ENCODE data around the gene ENGASE.

Gene ENGASE

GRCh38 chr17:79041041-79041570 lies 33.5 kb upstream of the ENGASE start:
- no peak for DNase-seq

- DNase-seq, result no peak
Observed at GRCh38 chr17:79041723-79042420, 32.8 kb upstream of the ENGASE start.

- peak; percentile 64 for DNase-seq
Observed at GRCh38 chr17:79042421-79043190, 32.0 kb upstream of the ENGASE start.

DNA sequence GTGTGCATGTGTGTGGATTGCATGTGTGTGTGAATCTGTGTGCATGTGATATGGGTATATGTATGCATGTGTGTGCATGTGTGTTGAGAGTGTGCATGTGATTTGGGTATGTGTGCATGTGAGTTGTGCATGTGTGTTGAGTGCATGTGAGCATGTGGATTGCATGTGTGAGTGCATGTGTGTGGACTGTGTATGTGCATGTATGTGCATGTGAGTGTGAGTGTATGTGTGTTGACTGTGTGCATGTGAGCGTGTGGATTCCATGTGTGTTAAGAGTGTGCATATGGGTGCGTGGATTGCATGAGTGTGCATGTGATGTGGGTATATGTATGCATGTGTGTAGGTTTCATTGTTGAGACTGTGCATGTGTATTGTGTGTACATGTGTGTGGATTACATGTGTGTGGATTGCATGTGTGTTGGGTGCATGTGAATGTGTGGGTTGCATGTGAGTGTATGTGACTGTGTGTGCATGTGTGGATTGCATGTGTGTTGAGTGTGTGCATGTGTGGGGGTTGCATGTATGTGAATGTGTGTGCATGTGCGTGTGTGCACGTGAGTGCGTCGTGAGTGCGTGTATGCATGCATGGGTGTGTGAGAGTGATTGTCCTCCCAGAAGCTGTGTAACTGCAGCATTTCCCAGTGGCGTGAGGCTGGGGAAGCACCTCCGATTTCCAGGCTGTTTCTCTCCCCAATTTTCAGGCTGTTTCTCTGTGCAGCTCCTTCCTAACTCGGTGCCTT lies 31.3 kb upstream of the ENGASE start:
- no peak for DNase-seq

- no peak for DNase-seq
Observed at GRCh38 chr17:79043931-79044320, 30.7 kb upstream of the ENGASE start.

- no peak for DNase-seq
Observed at GRCh38 chr17:79044462-79044861, 30.2 kb upstream of the ENGASE start.

GRCh38 chr17:79045001-79045729 lies 29.5 kb upstream of the ENGASE start:
- DNase-seq, result no peak

DNA sequence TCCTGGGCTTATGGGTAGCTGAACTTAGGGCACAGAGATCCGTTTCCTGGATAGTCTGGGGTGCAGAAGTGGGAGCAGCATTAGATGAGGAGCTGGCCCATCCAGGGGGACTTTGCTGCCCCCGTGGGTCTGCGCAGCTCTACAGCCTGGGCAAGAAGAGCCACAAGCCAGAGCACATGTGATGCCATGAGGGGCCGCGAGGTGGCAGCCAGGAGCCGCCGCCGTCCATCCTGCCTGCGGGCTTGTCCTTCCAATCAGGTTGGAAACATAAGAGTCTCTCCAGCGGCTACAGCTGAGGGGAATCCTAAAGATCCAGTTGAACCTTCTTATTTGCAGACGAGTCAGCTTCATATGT lies 28.8 kb upstream of the ENGASE start:
- peak; percentile 51 for DNase-seq

GRCh38 chr17:79046197-79046915 lies 28.3 kb upstream of the ENGASE start:
- no peak for DNase-seq

GRCh38 chr17:79046916-79047280 lies 27.7 kb upstream of the ENGASE start:
- no peak for DNase-seq

DNA sequence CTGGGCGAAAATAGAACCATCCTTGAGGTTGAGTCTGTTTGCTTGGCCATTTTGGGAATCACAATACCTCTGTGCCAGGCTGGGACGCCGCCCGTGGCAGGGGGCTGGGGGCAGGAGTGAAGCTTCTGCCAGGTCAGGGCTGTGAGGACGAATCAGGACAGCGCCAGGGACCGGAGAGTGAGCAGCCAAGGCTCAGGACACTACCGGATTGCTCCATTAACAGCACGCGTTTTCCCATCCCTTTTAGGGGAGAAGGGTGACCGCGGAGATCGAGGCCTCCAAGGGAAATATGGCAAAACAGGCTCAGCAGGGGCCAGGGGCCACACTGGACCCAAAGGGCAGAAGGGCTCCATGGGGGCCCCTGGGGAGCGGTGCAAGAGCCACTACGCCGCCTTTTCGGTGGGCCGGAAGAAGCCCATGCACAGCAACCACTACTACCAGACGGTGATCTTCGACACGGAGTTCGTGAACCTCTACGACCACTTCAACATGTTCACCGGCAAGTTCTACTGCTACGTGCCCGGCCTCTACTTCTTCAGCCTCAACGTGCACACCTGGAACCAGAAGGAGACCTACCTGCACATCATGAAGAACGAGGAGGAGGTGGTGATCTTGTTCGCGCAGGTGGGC lies 27.2 kb upstream of the ENGASE start:
- no peak for DNase-seq

DNA sequence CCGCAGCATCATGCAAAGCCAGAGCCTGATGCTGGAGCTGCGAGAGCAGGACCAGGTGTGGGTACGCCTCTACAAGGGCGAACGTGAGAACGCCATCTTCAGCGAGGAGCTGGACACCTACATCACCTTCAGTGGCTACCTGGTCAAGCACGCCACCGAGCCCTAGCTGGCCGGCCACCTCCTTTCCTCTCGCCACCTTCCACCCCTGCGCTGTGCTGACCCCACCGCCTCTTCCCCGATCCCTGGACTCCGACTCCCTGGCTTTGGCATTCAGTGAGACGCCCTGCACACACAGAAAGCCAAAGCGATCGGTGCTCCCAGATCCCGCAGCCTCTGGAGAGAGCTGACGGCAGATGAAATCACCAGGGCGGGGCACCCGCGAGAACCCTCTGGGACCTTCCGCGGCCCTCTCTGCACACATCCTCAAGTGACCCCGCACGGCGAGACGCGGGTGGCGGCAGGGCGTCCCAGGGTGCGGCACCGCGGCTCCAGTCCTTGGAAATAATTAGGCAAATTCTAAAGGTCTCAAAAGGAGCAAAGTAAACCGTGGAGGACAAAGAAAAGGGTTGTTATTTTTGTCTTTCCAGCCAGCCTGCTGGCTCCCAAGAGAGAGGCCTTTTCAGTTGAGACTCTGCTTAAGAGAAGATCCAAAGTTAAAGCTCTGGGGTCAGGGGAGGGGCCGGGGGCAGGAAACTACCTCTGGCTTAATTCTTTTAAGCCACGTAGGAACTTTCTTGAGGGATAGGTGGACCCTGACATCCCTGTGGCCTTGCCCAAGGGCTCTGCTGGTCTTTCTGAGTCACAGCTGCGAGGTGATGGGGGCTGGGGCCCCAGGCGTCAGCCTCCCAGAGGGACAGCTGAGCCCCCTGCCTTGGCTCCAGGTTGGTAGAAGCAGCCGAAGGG lies 26.4 kb upstream of the ENGASE start:
- DNase-seq, result no peak

- no peak for DNase-seq
Observed at GRCh38 chr17:79048826-79049755, 25.5 kb upstream of the ENGASE start.

DNA sequence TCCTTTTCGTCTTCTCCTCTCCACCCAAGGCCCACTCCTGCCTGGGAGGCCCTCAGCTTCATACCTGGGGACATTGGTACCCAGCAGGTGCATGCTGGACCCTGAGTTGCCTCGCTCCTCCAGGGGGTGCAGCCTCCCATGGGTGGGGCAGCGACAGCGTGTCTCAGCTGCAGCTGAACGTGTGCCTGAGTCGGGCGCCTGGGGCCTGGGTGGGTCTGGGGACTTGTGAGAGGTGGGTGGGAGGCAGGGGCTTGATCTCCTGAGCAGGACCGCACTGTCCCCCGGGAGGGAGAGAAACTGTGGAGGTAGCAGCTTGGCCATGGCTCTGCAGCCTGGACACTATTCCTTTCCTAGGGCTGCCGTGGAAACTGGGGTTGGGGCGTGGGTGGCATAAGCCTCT lies 24.8 kb upstream of the ENGASE start:
- DNase-seq, result no peak

- DNase-seq, result no peak
Observed at GRCh38 chr17:79050551-79050950, 24.1 kb upstream of the ENGASE start.

GRCh38 chr17:79051306-79051705 lies 23.3 kb upstream of the ENGASE start:
- peak; percentile 20 for DNase-seq

GRCh38 chr17:79052131-79052530 lies 22.5 kb upstream of the ENGASE start:
- DNase-seq, result no peak

DNA sequence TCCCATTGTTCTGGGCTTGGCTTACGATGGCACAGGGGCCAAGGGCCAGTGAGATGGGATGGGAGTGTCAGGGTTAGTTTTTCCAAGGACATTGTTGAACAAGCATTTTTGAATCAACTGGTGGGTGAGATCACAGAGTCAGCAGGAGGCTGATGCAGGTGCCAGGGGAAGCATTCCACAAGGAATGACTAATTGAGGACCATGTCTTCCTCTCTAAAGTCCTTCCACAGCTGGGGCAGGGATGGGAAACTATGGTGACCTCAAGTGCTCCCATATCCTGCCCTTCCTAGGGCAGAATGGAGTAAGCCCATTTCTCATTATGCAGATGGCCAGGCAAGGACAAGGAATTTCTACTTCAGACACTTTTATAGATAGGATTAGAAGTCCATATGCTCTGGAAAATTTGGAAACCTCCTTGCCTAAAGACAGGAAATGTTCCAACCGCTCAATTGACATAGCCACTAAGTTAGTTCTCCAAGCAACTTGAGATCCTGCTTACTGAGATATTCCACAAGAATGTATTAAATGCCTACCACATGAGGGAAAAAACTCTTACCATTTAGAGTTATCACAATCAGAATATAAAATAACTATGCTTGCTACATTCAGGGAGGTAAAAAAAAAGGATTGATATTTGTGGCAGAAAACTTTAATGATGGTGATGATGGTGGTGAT lies 21.2 kb upstream of the ENGASE start:
- DNase-seq, result peak; percentile 70
